Adrenal gland (tissue), 5 donors: ENCODE data around the gene SIRPB2.

Source experiments
- CTCF ChIP-seq, 6 experiments: fragments of 450-650 bp in 4 of 6; fragments of 200-600 bp in 2 of 6; sonication (generic) in 1 of 6; IDR thresholded peaks; 1 replicate in 5 of 6; 2 replicates in 1 of 6; pipeline versions ENCODE4 v1.5.1 to v1.8.0; 2016 to 2021; ENCODE audit warnings: antibody characterized with exemption in 6 of 6, mild to moderate bottlenecking in 2 of 6, moderate library complexity in 1 of 6
- POLR2A ChIP-seq, 2 donors: fragments of 450-650 bp; IDR thresholded peaks; one replicate each; pipeline ENCODE4 v1.6.1; 2017; ENCODE audit warnings: antibody characterized with exemption in 2 of 2, mild to moderate bottlenecking in 2 of 2, moderate library complexity in 1 of 2
- donor health status: DM: no; HTN: no; CAD: no.

DNA sequence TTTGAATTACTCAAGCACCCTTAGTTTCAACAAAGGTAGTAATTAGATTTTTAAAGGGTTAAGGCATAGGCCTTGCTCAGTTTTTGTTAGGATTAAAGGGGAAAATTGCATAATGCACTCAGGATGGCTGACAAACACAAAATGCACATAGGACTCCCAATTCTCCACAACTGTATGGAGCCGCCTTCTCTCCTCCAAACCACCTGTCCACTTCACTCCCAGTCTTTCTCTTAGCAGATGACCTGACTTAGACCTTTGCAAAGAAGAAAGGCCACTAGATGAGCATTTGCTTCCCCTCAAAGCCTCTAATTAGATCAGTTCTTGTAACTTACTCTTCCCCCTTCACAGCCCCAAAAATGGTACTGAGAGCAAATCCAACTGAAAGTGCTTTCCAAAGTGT is 44.7 kb downstream of the SIRPB2 start:
- no peak for TF ChIP-seq CTCF (IDR thresholded peaks at IDR 0.05)
- TF ChIP-seq POLR2A (IDR thresholded peaks at IDR 0.05): no peak
